ENCODE measurements around the gene PCNX3.
A peak's percentile ranks its signal among the peaks of the same experiment; 100 is the strongest.

- TF ChIP-seq CTCF (IDR thresholded peaks at IDR 0.05), result peak; percentile 64 to 75 (median 65)
- TF ChIP-seq POLR2A (IDR thresholded peaks at IDR 0.05), result no peak
These were observed 10.2 kb downstream of the PCNX3 start for GRCh38 chr11:65625628-65626342.

Data from Peyer's patch (tissue), 4 donors.